Osteocyte (in vitro differentiated cells): ENCODE data around the gene ZFP92. TPM values are rescaled to one million over a fixed set of nuclear protein-coding genes. Genes with fewer than 3 reads are reported as not detected.

Experiments used
- DNase-seq: peaks from one replicate; pipeline ENCODE4 v3.0.0; 2021; ENCODE audit warnings: mixed read lengths; ENCODE audit not compliant: unreplicated experiment; ENCODE audit errors: extremely low spot score
- H3K27ac Mint-ChIP-seq: one replicate; pipeline ENCODE4 v1.8.0; 2021; ENCODE audit warnings: mild to moderate bottlenecking, mixed read lengths; ENCODE audit not compliant: unreplicated experiment
- H3K27me3 Mint-ChIP-seq: one replicate; pipeline ENCODE4 v1.8.0; 2021; ENCODE audit warnings: mixed read lengths; ENCODE audit not compliant: unreplicated experiment
- H3K36me3 Mint-ChIP-seq: one replicate; pipeline ENCODE4 v1.8.0; 2021; ENCODE audit warnings: mixed read lengths; ENCODE audit not compliant: unreplicated experiment
- H3K4me1 Mint-ChIP-seq: one replicate; pipeline ENCODE4 v1.8.0; 2021; ENCODE audit warnings: mixed read lengths; ENCODE audit not compliant: unreplicated experiment
- H3K4me3 Mint-ChIP-seq: one replicate; pipeline ENCODE4 v1.8.0; 2021; ENCODE audit warnings: mild to moderate bottlenecking, moderate library complexity, mixed read lengths; ENCODE audit not compliant: unreplicated experiment
- H3K9me3 Mint-ChIP-seq: one replicate; pipeline ENCODE4 v1.8.0; 2021; ENCODE audit warnings: mixed read lengths; ENCODE audit not compliant: unreplicated experiment
- CTCF ChIP-seq: fragments of 200-600 bp; sonication (generic); IDR thresholded peaks from 2 replicates; pipeline ENCODE4 v1.5.0; 2021; ENCODE audit warnings: antibody characterized with exemption, mild to moderate bottlenecking, moderate library complexity
- total RNA-seq: library from RNA; stranded (reverse); gene quantifications from 2 replicates; pipeline ENCODE4 v1.2.1, GENCODE V29; 2021

Gene ZFP92
- total RNA-seq, 1 donor from 2014 or later, result 0.05 TPM

- no peak for DNase-seq
Measured at GRCh38 chrX:153406011-153406410, 5.3 kb upstream of the ZFP92 start.

GRCh38 chrX:153406903-153407302, 4.4 kb upstream of the ZFP92 start:
- DNase-seq, result no peak
- TF ChIP-seq CTCF, result no peak
- Mint-ChIP-seq H3K36me3 (no peaks in the 10 kb centered on the region), H3K4me1 (no peaks in the 10 kb centered on the region), H3K27me3 (peaks cover 16% of the 10 kb centered on the region), H3K4me3 (no peak overlapping the region), H3K9me3 (peaks cover 4% of the 10 kb centered on the region), H3K27ac (no peak overlapping the region)

More at GRCh38 chrX:153406011-153406410, 5.3 kb upstream of the ZFP92 start:
- Mint-ChIP-seq H3K9me3 (peaks cover 4% of the 10 kb centered on the region), H3K4me3 (no peak overlapping the region), H3K36me3 (no peaks in the 10 kb centered on the region), H3K27me3 (peaks cover 19% of the 10 kb centered on the region), H3K4me1 (no peaks in the 10 kb centered on the region), H3K27ac (no peak overlapping the region)
- no peak for TF ChIP-seq CTCF

- peaks cover 16% of the 10 kb centered on the region for H3K27me3 Mint-ChIP-seq
- no peaks in the 10 kb centered on the region for H3K4me1 Mint-ChIP-seq
- no peak for TF ChIP-seq CTCF
- no peak overlapping the region for H3K27ac Mint-ChIP-seq
- H3K36me3 Mint-ChIP-seq, result no peaks in the 10 kb centered on the region
- no peak for DNase-seq
- H3K4me3 Mint-ChIP-seq, result no peak overlapping the region
- peaks cover 3% of the 10 kb centered on the region for H3K9me3 Mint-ChIP-seq
Measured at GRCh38 chrX:153407736-153408135, 3.5 kb upstream of the ZFP92 start.

- Mint-ChIP-seq H3K27me3 (peaks cover 11% of the 10 kb centered on the region), H3K4me3 (no peak overlapping the region), H3K4me1 (no peaks in the 10 kb centered on the region), H3K9me3 (no peaks in the 10 kb centered on the region), H3K27ac (no peak overlapping the region), H3K36me3 (no peaks in the 10 kb centered on the region)
- DNase-seq, result no peak
- TF ChIP-seq CTCF, result no peak
Measured at GRCh38 chrX:153408221-153408721, 3.0 kb upstream of the ZFP92 start.

GRCh38 chrX:153408871-153409351, 2.4 kb upstream of the ZFP92 start:
- H3K36me3 Mint-ChIP-seq, result no peaks in the 10 kb centered on the region
- no peak for DNase-seq
- no peak overlapping the region for H3K4me3 Mint-ChIP-seq
- no peak for TF ChIP-seq CTCF
- H3K9me3 Mint-ChIP-seq, result no peaks in the 10 kb centered on the region
- peaks cover 8% of the 10 kb centered on the region for H3K27me3 Mint-ChIP-seq
- no peak overlapping the region for H3K27ac Mint-ChIP-seq
- H3K4me1 Mint-ChIP-seq, result no peaks in the 10 kb centered on the region
